Measurements from ENCODE around the gene PPP1R15B. TPM values are rescaled to one million over a fixed set of nuclear protein-coding genes. Genes with fewer than 3 reads are reported as not detected.

PPP1R15B gene
- total RNA-seq, 1 donor from 2014 or later = 45.3 TPM

DNA sequence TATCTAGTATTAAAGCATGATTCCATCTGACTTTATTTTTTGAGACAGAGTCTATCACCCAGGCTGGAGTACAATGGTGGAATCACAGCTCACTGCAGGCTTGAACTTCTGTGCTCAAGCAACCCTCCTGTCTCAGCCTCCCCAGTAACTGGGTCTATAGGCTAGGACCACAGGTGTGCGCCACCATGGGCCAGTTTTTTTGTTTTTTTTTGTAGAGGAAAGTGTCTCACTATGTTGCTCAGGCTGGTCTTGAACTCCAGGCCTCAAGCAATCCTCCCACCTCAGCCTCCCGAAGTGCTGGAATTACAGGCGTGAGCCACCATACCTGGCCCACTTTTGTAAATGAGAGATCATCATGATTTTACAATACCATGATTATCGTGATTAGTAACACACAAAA, 9.2 kb downstream of the PPP1R15B start:
- DNase-seq = no peak
- intact Hi-C loops (cut with DNase I) = no loop called here
- Histone ChIP-seq H3K9me3 (no peaks in the 10 kb centered on the region), H3K36me3 (peaks cover 81% of the 10 kb centered on the region), H3K4me1 (peaks cover 31% of the 10 kb centered on the region), H3K4me3 (no peak overlapping the region), H3K27me3 (ENCODE audit: low read depth) (no peaks in the 10 kb centered on the region), H3K27ac (no peak overlapping the region)
- no peak for ATAC-seq
- TF ChIP-seq, protein P1, sequence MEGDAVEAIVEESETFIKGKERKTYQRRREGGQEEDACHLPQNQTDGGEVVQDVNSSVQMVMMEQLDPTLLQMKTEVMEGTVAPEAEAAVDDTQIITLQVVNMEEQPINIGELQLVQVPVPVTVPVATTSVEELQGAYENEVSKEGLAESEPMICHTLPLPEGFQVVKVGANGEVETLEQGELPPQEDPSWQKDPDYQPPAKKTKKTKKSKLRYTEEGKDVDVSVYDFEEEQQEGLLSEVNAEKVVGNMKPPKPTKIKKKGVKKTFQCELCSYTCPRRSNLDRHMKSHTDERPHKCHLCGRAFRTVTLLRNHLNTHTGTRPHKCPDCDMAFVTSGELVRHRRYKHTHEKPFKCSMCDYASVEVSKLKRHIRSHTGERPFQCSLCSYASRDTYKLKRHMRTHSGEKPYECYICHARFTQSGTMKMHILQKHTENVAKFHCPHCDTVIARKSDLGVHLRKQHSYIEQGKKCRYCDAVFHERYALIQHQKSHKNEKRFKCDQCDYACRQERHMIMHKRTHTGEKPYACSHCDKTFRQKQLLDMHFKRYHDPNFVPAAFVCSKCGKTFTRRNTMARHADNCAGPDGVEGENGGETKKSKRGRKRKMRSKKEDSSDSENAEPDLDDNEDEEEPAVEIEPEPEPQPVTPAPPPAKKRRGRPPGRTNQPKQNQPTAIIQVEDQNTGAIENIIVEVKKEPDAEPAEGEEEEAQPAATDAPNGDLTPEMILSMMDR (IDR thresholded peaks at IDR 0.05) = no peak

GRCh38 chr1:204401730-204402129, 9.9 kb downstream of the PPP1R15B start:
- Histone ChIP-seq H3K4me3 (no peak overlapping the region), H3K9me3 (no peaks in the 10 kb centered on the region), H3K27me3 (ENCODE audit: low read depth) (no peaks in the 10 kb centered on the region), H3K36me3 (peaks cover 81% of the 10 kb centered on the region), H3K27ac (no peak overlapping the region), H3K4me1 (peaks cover 29% of the 10 kb centered on the region)
- no peak for DNase-seq
- no peak for ATAC-seq
- intact Hi-C loops (cut with DNase I) = no loop called here
- TF ChIP-seq, protein P1 (IDR thresholded peaks at IDR 0.05) = no peak

- TF ChIP-seq, protein P1 (IDR thresholded peaks at IDR 0.05) = no peak
- no peaks in the 10 kb centered on the region for H3K9me3 ChIP-seq
- DNase-seq (no peak), ATAC-seq (no peak)
- peaks cover 75% of the 10 kb centered on the region for H3K36me3 ChIP-seq
- no peak overlapping the region for H3K27ac ChIP-seq
- H3K27me3 ChIP-seq (ENCODE audit: low read depth) = no peaks in the 10 kb centered on the region
- H3K4me3 ChIP-seq = no peak overlapping the region
- H3K4me1 ChIP-seq = peaks cover 22% of the 10 kb centered on the region
- intact Hi-C loops (cut with DNase I) = no loop called here
Observed at GRCh38 chr1:204400882-204401510, 10.6 kb downstream of the PPP1R15B start.

DNA sequence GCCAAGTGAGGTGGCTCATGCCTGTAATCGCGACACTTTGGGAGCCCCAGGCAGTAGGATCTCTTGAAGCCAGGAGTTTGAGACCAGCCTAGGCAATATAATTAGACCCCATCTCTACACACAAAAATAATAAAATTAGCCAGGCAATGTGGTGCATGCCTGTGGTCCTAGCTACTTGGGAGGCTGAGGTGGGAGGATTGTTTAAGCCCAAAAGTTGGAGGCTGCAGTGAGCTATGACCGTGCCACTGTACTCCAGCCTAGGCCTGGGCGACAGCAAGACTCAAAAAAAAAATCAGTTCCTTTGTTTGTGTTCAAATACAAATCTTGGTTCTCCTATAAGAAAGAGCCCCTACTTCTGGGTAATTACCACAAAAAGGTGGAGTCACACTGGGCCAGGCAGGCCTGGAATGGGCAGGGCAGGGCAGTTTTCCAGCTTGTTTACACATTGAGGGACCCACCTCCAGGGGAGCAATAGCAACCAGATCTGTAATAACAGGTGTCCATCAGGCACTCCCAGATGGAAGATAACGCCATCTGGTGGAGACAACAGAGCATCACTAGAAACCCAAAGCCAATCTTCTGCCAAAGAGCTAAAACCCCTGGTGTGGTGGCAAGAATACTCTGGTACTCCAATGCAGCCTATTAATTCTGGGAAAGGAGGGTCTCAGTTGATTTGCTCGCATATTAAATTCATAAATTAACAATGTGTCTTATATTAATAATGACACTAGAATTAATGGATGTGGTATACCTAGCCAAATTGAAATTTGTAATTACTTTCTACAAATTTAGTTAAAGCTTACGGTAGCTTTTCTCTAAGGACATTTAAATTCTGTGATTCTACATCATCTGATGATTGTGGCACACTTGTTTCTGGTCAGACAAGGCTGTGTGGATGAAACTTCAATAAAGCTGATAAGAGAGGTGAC, 13.2 kb downstream of the PPP1R15B start:
- Histone ChIP-seq H3K4me1 (peaks cover 5% of the 10 kb centered on the region), H3K9me3 (no peaks in the 10 kb centered on the region), H3K27me3 (ENCODE audit: low read depth) (no peaks in the 10 kb centered on the region), H3K36me3 (peaks cover 50% of the 10 kb centered on the region), H3K27ac (peak overlapping the region; percentile 55), H3K4me3 (no peak overlapping the region)
- TF ChIP-seq, protein P1 (IDR thresholded peaks at IDR 0.05) = peak; percentile 82
- ATAC-seq = peak; percentile 92 to 97
- DNase-seq = peak; percentile 75
- intact Hi-C loops (cut with DNase I) = no loop called here

DNA sequence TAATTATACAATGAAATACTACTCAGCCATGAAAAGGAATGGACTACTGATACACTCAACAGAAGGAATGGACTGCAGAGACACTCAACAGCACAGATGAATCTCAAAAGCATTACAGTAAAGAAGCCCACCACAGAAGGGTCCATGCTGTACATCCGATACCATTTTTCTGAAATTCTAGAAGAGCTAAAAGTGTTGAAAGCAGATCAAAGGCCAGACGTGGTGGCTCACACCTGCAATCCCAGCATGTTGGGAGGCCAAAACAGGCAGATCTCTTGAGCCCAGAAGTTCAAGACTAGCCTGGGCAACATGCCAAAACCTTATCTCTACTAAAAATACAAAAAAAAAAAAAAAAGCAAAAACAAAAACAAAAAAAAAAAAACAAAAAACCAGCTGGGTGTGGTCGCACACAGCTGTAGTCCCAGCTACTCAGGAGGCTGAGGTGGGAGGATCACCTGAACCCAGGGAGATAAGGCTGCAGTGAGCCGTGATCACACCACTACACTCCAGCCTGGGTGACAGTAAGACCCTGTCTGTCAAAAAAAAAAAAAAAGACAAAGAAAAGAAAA, 15.5 kb downstream of the PPP1R15B start:
- Histone ChIP-seq H3K9me3 (no peaks in the 10 kb centered on the region), H3K36me3 (peaks cover 26% of the 10 kb centered on the region), H3K27me3 (ENCODE audit: low read depth) (no peaks in the 10 kb centered on the region), H3K4me3 (no peak overlapping the region), H3K27ac (no peak overlapping the region), H3K4me1 (peaks cover 5% of the 10 kb centered on the region)
- ATAC-seq = no peak
- no peak for DNase-seq
- TF ChIP-seq, protein P1 (IDR thresholded peaks at IDR 0.05) = no peak
- intact Hi-C loops (cut with DNase I) = no loop called here

All from lower lobe of right lung (tissue), 2 donors.